Heart left ventricle (tissue), 16 donors: Measurements from ENCODE around the gene PCOLCE2. TPM values are rescaled to one million over a fixed set of nuclear protein-coding genes. Genes with fewer than 3 reads are reported as not detected.
A peak's percentile ranks its signal among the peaks of the same experiment; 100 is the strongest.

Experiments
- ATAC-seq, 4 donors: fragments of 200-7000 bp; cut with Tn5 transposase; one replicate each; pipeline ENCODE4 v1.9.1; 2020 to 2022; ENCODE audit warnings: moderate library complexity in 4 of 4, mild to moderate bottlenecking in 3 of 4, moderate number of reproducible peaks in 1 of 4
- DNase-seq, 5 donors: peaks; one replicate each; pipeline ENCODE4 v3.0.0-alpha.2; 2020
- H3K27ac ChIP-seq, 12 donors: fragments of 200-600 bp; sonication (generic) in 4 of 12; one replicate each; pipeline versions ENCODE4 v1.5.0 to v1.8.0; 2016 to 2022; ENCODE audit warnings: mild to moderate bottlenecking in 2 of 12
- H3K27me3 ChIP-seq, 9 donors: fragments of 200-600 bp; sonication (generic) in 2 of 9; one replicate each; pipeline versions ENCODE4 v1.5.1 to v1.8.0; 2016 to 2022; ENCODE audit warnings: mild to moderate bottlenecking in 3 of 9
- H3K36me3 ChIP-seq, 9 donors: fragments of 200-600 bp; sonication (generic) in 2 of 9; one replicate each; pipeline versions ENCODE4 v1.5.0 to v1.8.0; 2018 to 2022; ENCODE audit warnings: mild to moderate bottlenecking in 2 of 9
- H3K4me1 ChIP-seq, 12 donors: fragments of 200-600 bp; sonication (generic) in 4 of 12; one replicate each; pipeline versions ENCODE4 v1.5.0 to v1.8.0; 2016 to 2022; ENCODE audit warnings: mild to moderate bottlenecking in 3 of 12
- H3K4me3 ChIP-seq, 12 donors: fragments of 200-600 bp; sonication (generic) in 4 of 12; one replicate each; pipeline versions ENCODE4 v1.5.0 to v1.8.0; 2017 to 2022; ENCODE audit warnings: mild to moderate bottlenecking in 9 of 12, moderate library complexity in 4 of 12
- H3K9me3 ChIP-seq, 12 donors: fragments of 200-600 bp; sonication (generic) in 4 of 12; one replicate each; pipeline versions ENCODE4 v1.5.0 to v1.8.0; 2016 to 2022; ENCODE audit warnings: mild to moderate bottlenecking in 1 of 12
- POLR2A ChIP-seq, 2 donors: fragments of 450-650 bp; IDR thresholded peaks; one replicate each; pipeline ENCODE4 v1.6.1; 2017; ENCODE audit warnings: antibody characterized with exemption in 2 of 2, mild to moderate bottlenecking in 2 of 2, moderate library complexity in 2 of 2
- WGBS, 4 donors: extraction: QIAGEN DNeasy Blood & Tissue Kit in 2 of 4; methylation state at CpG; one replicate each; pipeline versions ENCODE4 v1.1.5 to v1.1.7; 2013 to 2018; 5-methylcytosine and 5-hydroxymethylcytosine counted together
- intact Hi-C, 10 donors: fragments of 100-400 bp; cut with DNase I; formaldehyde crosslinking; loops; one replicate each; pipeline versions ENCODE4 v1.11.1 to v1.14.2; 2022
- long read RNA-seq, 3 donors: library from polyadenylated mRNA; unstranded; transcript quantifications; one replicate each; pipeline ENCODE4 v2.0.0, GENCODE V29; 2020 to 2021
- polyA plus RNA-seq, 2 donors: library from polyadenylated mRNA; stranded (reverse); fragments of 200-250 nt; gene quantifications; one replicate each; pipeline ENCODE4 v1.2.3, GENCODE V29; 2013
- total RNA-seq, 9 donors: library from RNA; depleted of rRNA in 2 of 9; stranded (reverse); fragments of >200 nt in 2 of 9; fragmentation: NEBNext Ultra II Directional in 3 of 9; extraction: Animal tissue kit (Norgen Biotek cat#: 25700) in 3 of 9; gene quantifications; one replicate each; pipeline versions ENCODE4 v1.1.0 to v1.2.4, GENCODE V29; 2016 to 2023
- TF ChIP-seq, protein P1 (sequence below), 12 donors: fragments of 200-600 bp; sonication (generic) in 4 of 12; IDR thresholded peaks; one replicate each; pipeline versions ENCODE4 v1.5.0 to v1.8.0; 2018 to 2022; ENCODE audit warnings: antibody characterized with exemption in 12 of 12, mild to moderate bottlenecking in 5 of 12
- donor health status: ischemic (EF 13 %, LVEDD 7.1; RV severe dilation, severe dysfunction).
- donor health status: healthy with polysubstance abuse.
- donor health status: DM: no; HTN: yes; CAD: no.
- donor health status: DM: no; HTN: no; CAD: no.
- donor health status: ischemic (EF 25% LVEDD 6.9; RV normal size, moderate dysfunction).
- donor health status: ischemic (EF 25% LVEDD 5.7; RV mildly dilated, moderate dysfunction).
- donor health status: healthy.
- donor health status: DM: yes; HTN: yes; CAD: no.
- donor health status: ischemic (EF 35%, LVEDD 5.7; RV mildly dilated, moderate dysfunction).
- donor health status: nonischemic (EF 11% LVEDD 7.7; RV severe dilation, severe dysfunction).
- donor health status: DM: yes; HTN: yes; CAD: no.
- donor health status: PGD.
- donor health status: ischemic (EF 29% LVEDD 5.4; RV normal size, mild dysfunction).
- donor health status: nonischemic (EF 23%, LVEDD 6.1; RV moderate dilation, normal function).

Gene PCOLCE2, protein sequence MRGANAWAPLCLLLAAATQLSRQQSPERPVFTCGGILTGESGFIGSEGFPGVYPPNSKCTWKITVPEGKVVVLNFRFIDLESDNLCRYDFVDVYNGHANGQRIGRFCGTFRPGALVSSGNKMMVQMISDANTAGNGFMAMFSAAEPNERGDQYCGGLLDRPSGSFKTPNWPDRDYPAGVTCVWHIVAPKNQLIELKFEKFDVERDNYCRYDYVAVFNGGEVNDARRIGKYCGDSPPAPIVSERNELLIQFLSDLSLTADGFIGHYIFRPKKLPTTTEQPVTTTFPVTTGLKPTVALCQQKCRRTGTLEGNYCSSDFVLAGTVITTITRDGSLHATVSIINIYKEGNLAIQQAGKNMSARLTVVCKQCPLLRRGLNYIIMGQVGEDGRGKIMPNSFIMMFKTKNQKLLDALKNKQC
- total RNA-seq (100 to 1,000 TPM in 2 of 9 donors, 10 to 100 TPM in 7; 49.2 to 152 (median 70.7) TPM), polyA plus RNA-seq (10 to 100 TPM; 47.5 to 60.1 TPM)
- long read RNA-seq, donor 1, transcript PCOLCE2-201 (9 exons, 2,021 nt) = major isoform, 116 of 123 reads
- long read RNA-seq, donor 1, partial matches to known transcripts = 6 of 123 reads
- long read RNA-seq, donor 1, other reads (novel, unspliced or antisense) = 1 of 123 reads
- long read RNA-seq, donor 2, transcript PCOLCE2-201 (9 exons, 2,021 nt) = major isoform, 266 of 277 reads
- long read RNA-seq, donor 2, partial matches to known transcripts = 5 of 277 reads
- long read RNA-seq, donor 2, other reads (novel, unspliced or antisense) = 6 of 277 reads
- long read RNA-seq, donor 3, transcript PCOLCE2-201 (9 exons, 2,021 nt) = major isoform, 83 of 89 reads
- long read RNA-seq, donor 3, partial matches to known transcripts = 2 of 89 reads
- long read RNA-seq, donor 3, other reads (novel, unspliced or antisense) = 4 of 89 reads

DNA sequence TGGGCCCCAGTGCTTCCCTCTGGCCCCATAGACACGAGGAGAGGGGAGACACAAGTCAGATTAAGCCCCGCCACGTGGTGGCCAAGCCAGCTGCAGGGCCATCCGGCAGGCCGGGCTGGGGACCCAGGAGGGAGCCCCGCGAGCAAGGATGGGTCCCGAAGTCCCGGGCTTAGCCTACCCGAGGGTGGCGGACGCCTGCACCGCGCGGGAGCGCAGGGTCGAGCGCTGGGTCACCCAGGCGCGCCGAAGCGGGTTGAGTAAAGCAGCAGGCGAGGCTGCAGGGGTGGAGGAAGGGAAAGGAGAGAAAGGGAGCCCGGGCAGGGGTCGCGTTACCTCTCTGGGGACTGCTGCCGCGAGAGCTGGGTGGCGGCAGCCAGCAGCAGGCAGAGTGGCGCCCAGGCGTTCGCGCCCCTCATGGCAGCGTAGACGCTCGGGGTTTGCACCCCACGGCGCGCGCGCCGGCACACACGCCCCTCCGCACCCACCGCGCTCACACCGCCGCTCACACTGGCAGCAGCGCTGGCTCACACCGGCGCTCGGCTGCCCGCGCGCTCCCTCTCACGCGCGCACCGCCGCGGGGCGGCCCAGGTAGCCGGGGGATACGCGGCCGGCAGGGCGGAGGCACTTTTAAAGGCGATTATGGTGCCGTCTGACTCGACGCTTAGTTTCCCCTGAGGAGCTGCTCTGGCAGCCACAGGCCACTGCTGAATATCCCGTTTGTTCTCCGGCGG is at the start of gene PCOLCE2:
TSS of gene PCOLCE2 (minus strand) at position 603 of the 731 bp plus-strand sequence. CDS start at position 416, 187 bp downstream.
- Histone ChIP-seq H3K27me3 (peaks cover 0 to 32% (median 0%) of the 10 kb centered on the region in 9 donors), H3K4me3 (peak within 1 kb of the TSS; percentile 44 to 83 (median 72)), H3K4me1 (peaks cover 0 to 40% (median 4%) of the 10 kb centered on the region in 12 donors), H3K36me3 (no peaks in the 10 kb centered on the region), H3K9me3 (no peaks in the 10 kb centered on the region), H3K27ac (peak within 1 kb of the TSS; percentile 66 to 90 (median 74))
- no peak for TF ChIP-seq POLR2A (IDR thresholded peaks at IDR 0.05)
- TF ChIP-seq, protein P1, sequence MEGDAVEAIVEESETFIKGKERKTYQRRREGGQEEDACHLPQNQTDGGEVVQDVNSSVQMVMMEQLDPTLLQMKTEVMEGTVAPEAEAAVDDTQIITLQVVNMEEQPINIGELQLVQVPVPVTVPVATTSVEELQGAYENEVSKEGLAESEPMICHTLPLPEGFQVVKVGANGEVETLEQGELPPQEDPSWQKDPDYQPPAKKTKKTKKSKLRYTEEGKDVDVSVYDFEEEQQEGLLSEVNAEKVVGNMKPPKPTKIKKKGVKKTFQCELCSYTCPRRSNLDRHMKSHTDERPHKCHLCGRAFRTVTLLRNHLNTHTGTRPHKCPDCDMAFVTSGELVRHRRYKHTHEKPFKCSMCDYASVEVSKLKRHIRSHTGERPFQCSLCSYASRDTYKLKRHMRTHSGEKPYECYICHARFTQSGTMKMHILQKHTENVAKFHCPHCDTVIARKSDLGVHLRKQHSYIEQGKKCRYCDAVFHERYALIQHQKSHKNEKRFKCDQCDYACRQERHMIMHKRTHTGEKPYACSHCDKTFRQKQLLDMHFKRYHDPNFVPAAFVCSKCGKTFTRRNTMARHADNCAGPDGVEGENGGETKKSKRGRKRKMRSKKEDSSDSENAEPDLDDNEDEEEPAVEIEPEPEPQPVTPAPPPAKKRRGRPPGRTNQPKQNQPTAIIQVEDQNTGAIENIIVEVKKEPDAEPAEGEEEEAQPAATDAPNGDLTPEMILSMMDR (IDR thresholded peaks at IDR 0.05) = no peak
- peak; percentile 39 to 83 (median 74) for ATAC-seq
- peak; percentile 18 to 70 (median 57) for DNase-seq
- 0 to 2% (median 1%) methylated on average over 12 to 74 of the region's 74 CpGs for WGBS, 4 donors
- intact Hi-C loops = no loop called here

DNA sequence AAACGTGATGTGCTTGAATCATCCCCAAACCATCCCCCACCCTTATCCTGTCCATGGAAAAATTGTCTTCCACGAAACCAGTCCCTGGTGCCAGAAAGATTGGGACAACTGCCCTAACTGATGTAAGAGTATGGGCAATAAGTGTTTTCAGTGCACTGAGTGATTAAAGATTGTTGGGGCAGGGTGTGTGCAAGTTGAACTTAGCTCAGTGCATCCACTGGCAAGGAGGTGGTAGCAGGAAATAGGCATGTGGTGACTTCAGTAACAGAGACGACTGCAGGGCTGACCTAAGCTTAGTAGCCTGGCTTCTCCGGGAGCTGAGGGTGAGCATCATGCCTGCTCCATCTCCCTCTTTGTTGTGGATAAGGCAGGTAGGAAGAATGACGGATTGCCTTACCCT is 47.1 kb upstream of the PCOLCE2 start:
- Histone ChIP-seq H3K4me3 (no peak overlapping the region), H3K4me1 (no peaks in the 10 kb centered on the region), H3K36me3 (no peaks in the 10 kb centered on the region), H3K9me3 (no peaks in the 10 kb centered on the region), H3K27me3 (no peaks in the 10 kb centered on the region), H3K27ac (no peak overlapping the region)
- TF ChIP-seq, protein P1 (IDR thresholded peaks at IDR 0.05) = no peak
- no peak for TF ChIP-seq POLR2A (IDR thresholded peaks at IDR 0.05)
- DNase-seq (no peak), ATAC-seq (no peak)
- 57 to 74% (median 65%) methylated on average over 5 of the region's 5 CpGs for WGBS, 4 donors
- intact Hi-C loops = loop anchor here in 1 of 10 donors (10.0 kb wide), 1 partner anchor 101 kb away; no protein-coding TSS in a partner anchor

DNA sequence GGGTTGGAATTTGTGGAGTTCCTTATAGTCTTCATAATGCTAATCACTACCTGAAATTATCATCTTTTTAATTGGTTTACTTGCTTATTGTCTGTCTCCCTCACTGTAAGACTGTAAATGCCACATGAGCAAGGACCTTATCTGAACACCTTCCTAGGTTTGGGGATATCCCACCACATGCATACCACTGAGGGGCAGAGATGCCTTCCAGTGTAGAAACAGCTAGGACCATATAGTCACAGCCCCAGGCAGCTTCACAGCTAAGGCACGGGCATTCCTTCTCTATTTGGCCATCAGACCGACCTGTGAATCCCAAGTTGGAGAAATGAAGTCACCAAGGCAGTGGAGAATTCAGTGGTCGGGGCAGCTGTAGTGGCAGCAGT is 46.0 kb upstream of the PCOLCE2 start:
- no peaks in the 10 kb centered on the region for H3K27me3 ChIP-seq
- no peak overlapping the region for H3K4me3 ChIP-seq
- no peak for TF ChIP-seq POLR2A (IDR thresholded peaks at IDR 0.05)
- TF ChIP-seq, protein P1 (IDR thresholded peaks at IDR 0.05) = no peak
- intact Hi-C loops = loop anchor here in 1 of 10 donors (10.0 kb wide), 1 partner anchor 100 kb away; no protein-coding TSS in a partner anchor
- no peaks in the 10 kb centered on the region for H3K36me3 ChIP-seq
- H3K27ac ChIP-seq = no peak overlapping the region
- no peaks in the 10 kb centered on the region for H3K9me3 ChIP-seq
- DNase-seq = no peak
- 85 to 93% (median 87%) methylated on average over 3 of the region's 3 CpGs for WGBS, 4 donors
- H3K4me1 ChIP-seq = peaks cover 0 to 6% (median 0%) of the 10 kb centered on the region in 12 donors
- ATAC-seq = no peak
